ENCODE measurements around the gene SANBR.
A peak's percentile ranks its signal among the peaks of the same experiment; 100 is the strongest.
"Not testable (repeated sequence)": the region's sequence is repeated elsewhere in the genome, so short reads cannot be mapped to it uniquely, and the experiment has no call there.

The SANBR gene

GRCh38 chr2:61065714-61066709 lies at the start of gene SANBR:
TSS of gene SANBR (plus strand) at chr2:61065871. CDS start at chr2:61070351, 4,480 bp downstream.
- peak; percentile 92 for DNase-seq

- DNase-seq, result no peak
Measured at GRCh38 chr2:61015976-61016375, 49.7 kb upstream of the SANBR start.

- no peak for DNase-seq
Measured at GRCh38 chr2:61016392-61017002, 49.2 kb upstream of the SANBR start.

- DNase-seq, result peak; percentile 72
Measured at GRCh38 chr2:61017003-61017555, 48.6 kb upstream of the SANBR start.

- peak; percentile 62 for DNase-seq
Measured at GRCh38 chr2:61017556-61018317, 47.9 kb upstream of the SANBR start, which contains the start of the genes PEX13 and PUS10. TSS of gene PEX13 (plus strand) at chr2:61017720. CDS start at chr2:61017760, 40 bp downstream. TSS of gene PUS10 (minus strand) at chr2:61018255. CDS start at chr2:61011890, 6,365 bp downstream.

- DNase-seq, result no peak
Measured at GRCh38 chr2:61018318-61018755, 47.3 kb upstream of the SANBR start.

GRCh38 chr2:61018798-61019197 lies 46.9 kb upstream of the SANBR start:
- no peak for DNase-seq

- DNase-seq, result no peak
Measured at GRCh38 chr2:61021228-61021660, 44.4 kb upstream of the SANBR start.

GRCh38 chr2:61023670-61024069 lies 42.0 kb upstream of the SANBR start:
- no peak for DNase-seq

- no peak for DNase-seq
Measured at GRCh38 chr2:61029533-61029932, 36.1 kb upstream of the SANBR start.

- not testable (repeated sequence) for DNase-seq
Measured at GRCh38 chr2:61034592-61034991, 31.1 kb upstream of the SANBR start.

- DNase-seq, result not testable (repeated sequence)
Measured at GRCh38 chr2:61036643-61037042, 29.0 kb upstream of the SANBR start.

GRCh38 chr2:61042807-61043206 lies 22.9 kb upstream of the SANBR start:
- DNase-seq, result no peak

GRCh38 chr2:61044636-61045035 lies 21.0 kb upstream of the SANBR start:
- no peak for DNase-seq

GRCh38 chr2:61045226-61045625 lies 20.4 kb upstream of the SANBR start:
- DNase-seq, result no peak

- no peak for DNase-seq
Measured at GRCh38 chr2:61045999-61046398, 19.7 kb upstream of the SANBR start.

- DNase-seq, result no peak
Measured at GRCh38 chr2:61055557-61055956, 10.1 kb upstream of the SANBR start.

GRCh38 chr2:61057562-61057961 lies 8.1 kb upstream of the SANBR start:
- DNase-seq, result no peak

- DNase-seq, result no peak
Measured at GRCh38 chr2:61059382-61059781, 6.3 kb upstream of the SANBR start.

GRCh38 chr2:61074100-61074499 lies 8.4 kb downstream of the SANBR start:
- DNase-seq, result no peak

- DNase-seq, result no peak
Measured at GRCh38 chr2:61085883-61086282, 20.2 kb downstream of the SANBR start.

GRCh38 chr2:61089797-61090196 lies 24.1 kb downstream of the SANBR start:
- no peak for DNase-seq
